Measurements from ENCODE around the gene DGKG.

Gene DGKG

GRCh38 chr3:186216900-186217819 is 144.9 kb downstream of the DGKG start:
- TF ChIP-seq CTCF (IDR thresholded peaks at IDR 0.05) = no peak

GRCh38 chr3:186214670-186215069 is 147.4 kb downstream of the DGKG start:
- DNase-seq = no peak
- Mint-ChIP-seq H3K4me1 (peaks cover 53% of the 10 kb centered on the region), H3K27ac (peak overlapping the region; percentile 82), H3K27me3 (ENCODE audit: low read depth, poor library complexity) (peaks cover 4% of the 10 kb centered on the region), H3K36me3 (ENCODE audit: low read depth) (no peaks in the 10 kb centered on the region), H3K9me3 (no peaks in the 10 kb centered on the region), H3K4me3 (no peak overlapping the region)
- no peak for TF ChIP-seq CTCF (IDR thresholded peaks at IDR 0.05)

More at GRCh38 chr3:186216900-186217819, 144.9 kb downstream of the DGKG start:
- Mint-ChIP-seq H3K27ac (peak overlapping the region; percentile 49), H3K36me3 (ENCODE audit: low read depth) (no peaks in the 10 kb centered on the region), H3K27me3 (ENCODE audit: low read depth, poor library complexity) (peaks cover 4% of the 10 kb centered on the region), H3K4me1 (peaks cover 55% of the 10 kb centered on the region), H3K9me3 (no peaks in the 10 kb centered on the region), H3K4me3 (no peak overlapping the region)
- no peak for DNase-seq

GRCh38 chr3:186213946-186214345 is 148.1 kb downstream of the DGKG start:
- Mint-ChIP-seq H3K4me3 (no peak overlapping the region), H3K4me1 (peaks cover 55% of the 10 kb centered on the region), H3K27me3 (ENCODE audit: low read depth, poor library complexity) (peaks cover 4% of the 10 kb centered on the region), H3K9me3 (no peaks in the 10 kb centered on the region), H3K27ac (no peak overlapping the region), H3K36me3 (ENCODE audit: low read depth) (no peaks in the 10 kb centered on the region)
- no peak for DNase-seq
- no peak for TF ChIP-seq CTCF (IDR thresholded peaks at IDR 0.05)

GRCh38 chr3:186212611-186213010 is 149.4 kb downstream of the DGKG start:
- peaks cover 60% of the 10 kb centered on the region for H3K4me1 Mint-ChIP-seq
- H3K27ac Mint-ChIP-seq = no peak overlapping the region

GRCh38 chr3:186210852-186211500 is 151.1 kb downstream of the DGKG start:
- DNase-seq = no peak
- Mint-ChIP-seq H3K9me3 (no peaks in the 10 kb centered on the region), H3K4me1 (peaks cover 48% of the 10 kb centered on the region), H3K27me3 (ENCODE audit: low read depth, poor library complexity) (peaks cover 4% of the 10 kb centered on the region), H3K27ac (peak overlapping the region; percentile 91), H3K36me3 (ENCODE audit: low read depth) (no peaks in the 10 kb centered on the region), H3K4me3 (no peak overlapping the region)
- no peak for TF ChIP-seq CTCF (IDR thresholded peaks at IDR 0.05)

More at GRCh38 chr3:186212611-186213010, 149.4 kb downstream of the DGKG start:
- no peak for TF ChIP-seq CTCF (IDR thresholded peaks at IDR 0.05)
- no peaks in the 10 kb centered on the region for H3K9me3 Mint-ChIP-seq
- H3K27me3 Mint-ChIP-seq (ENCODE audit: low read depth, poor library complexity) = peaks cover 4% of the 10 kb centered on the region
- no peak overlapping the region for H3K4me3 Mint-ChIP-seq
- no peaks in the 10 kb centered on the region for H3K36me3 Mint-ChIP-seq (ENCODE audit: low read depth)
- no peak for DNase-seq

Data from nephron progenitor cell (in vitro differentiated cells).